ENCODE data around the gene GPR155. TPM values are rescaled to one million over a fixed set of nuclear protein-coding genes. Genes with fewer than 3 reads are reported as not detected.

GPR155 gene, protein sequence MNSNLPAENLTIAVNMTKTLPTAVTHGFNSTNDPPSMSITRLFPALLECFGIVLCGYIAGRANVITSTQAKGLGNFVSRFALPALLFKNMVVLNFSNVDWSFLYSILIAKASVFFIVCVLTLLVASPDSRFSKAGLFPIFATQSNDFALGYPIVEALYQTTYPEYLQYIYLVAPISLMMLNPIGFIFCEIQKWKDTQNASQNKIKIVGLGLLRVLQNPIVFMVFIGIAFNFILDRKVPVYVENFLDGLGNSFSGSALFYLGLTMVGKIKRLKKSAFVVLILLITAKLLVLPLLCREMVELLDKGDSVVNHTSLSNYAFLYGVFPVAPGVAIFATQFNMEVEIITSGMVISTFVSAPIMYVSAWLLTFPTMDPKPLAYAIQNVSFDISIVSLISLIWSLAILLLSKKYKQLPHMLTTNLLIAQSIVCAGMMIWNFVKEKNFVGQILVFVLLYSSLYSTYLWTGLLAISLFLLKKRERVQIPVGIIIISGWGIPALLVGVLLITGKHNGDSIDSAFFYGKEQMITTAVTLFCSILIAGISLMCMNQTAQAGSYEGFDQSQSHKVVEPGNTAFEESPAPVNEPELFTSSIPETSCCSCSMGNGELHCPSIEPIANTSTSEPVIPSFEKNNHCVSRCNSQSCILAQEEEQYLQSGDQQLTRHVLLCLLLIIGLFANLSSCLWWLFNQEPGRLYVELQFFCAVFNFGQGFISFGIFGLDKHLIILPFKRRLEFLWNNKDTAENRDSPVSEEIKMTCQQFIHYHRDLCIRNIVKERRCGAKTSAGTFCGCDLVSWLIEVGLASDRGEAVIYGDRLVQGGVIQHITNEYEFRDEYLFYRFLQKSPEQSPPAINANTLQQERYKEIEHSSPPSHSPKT
- 10 to 100 TPM; 12.4 to 25.2 (median 17.8) TPM for total RNA-seq
- total RNA-seq (2013): 20.5 TPM
- 9.1 to 195 (median 49.2) reads per million in 29 experiments for total RNA-seq

DNA sequence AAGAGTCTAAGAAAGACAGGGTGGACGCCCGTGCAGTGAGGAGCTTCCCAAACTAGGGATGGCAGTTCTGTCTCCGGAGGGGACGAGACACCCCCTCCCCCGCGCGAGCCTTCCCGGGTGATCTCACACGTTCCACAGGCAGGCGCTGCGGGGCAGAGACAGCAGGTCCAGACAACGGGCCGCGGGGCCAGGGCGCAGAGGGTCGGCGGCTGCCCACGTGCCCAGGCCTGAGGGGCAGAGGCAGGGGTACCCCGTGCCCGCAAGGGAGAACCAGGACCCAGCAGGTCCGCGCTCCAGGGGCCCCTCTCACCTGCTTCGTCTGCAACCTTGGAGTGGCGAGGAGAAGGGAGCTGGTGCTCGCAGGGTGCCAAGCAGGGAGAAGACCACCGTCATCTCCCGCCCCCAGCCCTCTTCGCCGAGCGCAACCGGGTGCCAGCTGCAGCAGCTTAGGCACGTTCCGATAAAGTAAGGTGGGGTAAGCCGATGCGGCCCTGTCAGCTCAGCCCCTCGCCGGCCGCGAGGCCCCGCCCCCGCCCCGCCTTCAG is at the start of gene GPR155:
Gene GPR155, minus strand, starts transcription at position 467 of the 545 bp plus-strand sequence. CDS start 5,073 bp downstream, outside the sequence.
- Mint-ChIP-seq H3K4me1 (peaks cover 63 to 77% (median 66%) of the 10 kb centered on the region in 3 donors), H3K27ac (peak within 1 kb of the TSS; percentile 95 to 97), H3K36me3 (peaks cover 14% of the 10 kb centered on the region), H3K9me3 (no peaks in the 10 kb centered on the region), H3K27me3 (no peaks in the 10 kb centered on the region), H3K4me3 (peak within 1 kb of the TSS; percentile 91 to 99 (median 98))
- CTCF ChIA-PET: interaction anchor here (1.0 to 4.7 kb wide), 4 partner anchors 24 to 111 kb away, joined by 3 to 28 read pairs (median 8); partner anchors contain the start of gene WIPF1 (in 1 of the 2)
- peak within 1 kb of the TSS; percentile 76 for H3K27ac ChIP-seq (ENCODE audit: low read length)
- peaks cover 34 to 36% of the 10 kb centered on the region in 2 experiments for H3K4me1 ChIP-seq (ENCODE audit: control insufficient read depth in 1 of 2, extremely low read depth in 1 of 2, insufficient read depth in 2 of 2, low read length in 2 of 2)
- DNase-seq: peak in 16 of 35 experiments; percentile 2 to 60 (median 21)
- ATAC-seq (replicated peaks in 1 of 4): peak; percentile 36 to 49 (median 46)
- under 1% methylated on average over 33 of the region's 42 CpGs for WGBS (ENCODE audit: insufficient coverage)
- H3K36me3 ChIP-seq (ENCODE audit: control insufficient read depth in 2 of 2, extremely low read depth in 1 of 2, insufficient read depth in 1 of 2, low read length in 1 of 2): peaks cover 2 to 11% of the 10 kb centered on the region in 2 donors
- H3K27me3 ChIP-seq (replicated peaks in 1 of 2; ENCODE audit: control insufficient read depth in 2 of 2, extremely low read depth in 1 of 2, insufficient read depth in 2 of 2, low read length in 1 of 2): no peaks in the 10 kb centered on the region
- H3K9me3 ChIP-seq: no peaks in the 10 kb centered on the region
- peak within 1 kb of the TSS; percentile 88 to 91 for H3K4me3 ChIP-seq (ENCODE audit: control insufficient read depth in 1 of 2, extremely low read depth in 1 of 2, low read length in 1 of 2)
- POLR2A ChIA-PET: interaction anchor here in 1 of 2 donors (0.5 kb wide), 1 partner anchor 16 kb away, joined by 3 read pairs; no protein-coding TSS in a partner anchor

DNA sequence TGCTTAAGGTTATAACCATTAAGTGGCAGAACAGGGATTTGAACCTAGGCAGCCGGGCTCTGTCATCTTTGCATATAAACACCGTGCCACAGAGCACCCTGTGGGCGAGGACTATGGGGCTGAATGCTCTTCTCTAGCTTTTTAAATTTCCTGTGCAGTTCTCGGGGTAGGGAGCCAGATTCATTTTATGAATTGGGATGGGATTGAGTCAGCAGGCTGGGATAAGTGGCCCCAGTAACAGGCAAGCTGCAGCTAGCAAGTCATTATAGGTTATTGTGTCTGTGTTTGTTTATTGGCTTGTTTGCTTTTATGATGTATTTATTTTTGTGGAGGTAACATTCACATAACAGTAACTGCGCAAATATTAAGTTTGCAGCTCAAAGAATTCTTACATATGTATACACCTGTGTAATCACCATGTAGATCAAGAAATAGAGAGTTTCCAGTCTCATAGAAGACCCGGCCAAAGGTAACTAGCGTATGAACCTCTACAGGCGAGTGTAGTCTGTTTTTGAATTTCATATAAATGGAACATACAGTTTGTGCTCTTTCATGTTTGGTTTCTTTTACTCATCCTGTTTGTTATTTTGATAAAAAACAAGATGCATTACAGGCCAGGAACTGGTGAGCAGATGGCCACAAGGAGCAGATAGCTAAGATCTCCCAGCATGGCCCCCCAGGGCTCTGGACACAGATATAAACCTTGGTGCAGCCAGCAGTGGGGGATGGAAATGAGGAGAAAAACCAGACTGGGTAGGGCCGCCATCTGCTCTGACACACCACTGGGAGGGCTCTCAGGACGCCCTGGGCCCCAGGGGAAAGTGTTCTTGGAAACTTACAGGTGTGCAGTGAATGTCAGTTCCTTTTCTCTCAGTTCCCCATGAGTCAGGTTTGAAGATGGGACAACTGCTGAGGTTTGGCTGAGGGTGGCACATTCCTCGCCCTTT is 49.2 kb upstream of the GPR155 start:
- no peak overlapping the region for H3K4me3 ChIP-seq (ENCODE audit: control insufficient read depth in 1 of 2, extremely low read depth in 1 of 2, low read length in 1 of 2)
- no peaks in the 10 kb centered on the region for H3K9me3 Mint-ChIP-seq
- ChIA-PET POLR2A (interaction anchor here in 1 of 2 donors (1.0 kb wide), 1 partner anchor 16 kb away, joined by 4 read pairs; no protein-coding TSS in a partner anchor), CTCF (interaction anchor here in 1 of 2 donors (0.6 kb wide), 1 partner anchor 161 kb away, joined by 3 read pairs; no protein-coding TSS in a partner anchor)
- H3K27ac Mint-ChIP-seq: no peak overlapping the region
- WGBS (ENCODE audit: insufficient coverage): 63% methylated on average over 3 of the region's 11 CpGs
- no peaks in the 10 kb centered on the region for H3K36me3 Mint-ChIP-seq
- H3K27ac ChIP-seq (ENCODE audit: low read length): no peak overlapping the region
- H3K9me3 ChIP-seq: no peaks in the 10 kb centered on the region
- DNase-seq (no peak), ATAC-seq (replicated peaks in 1 of 4) (no peak)
- H3K27me3 Mint-ChIP-seq: peaks cover 0 to 5% of the 10 kb centered on the region in 2 donors
- peaks cover 0 to 15% of the 10 kb centered on the region in 2 experiments for H3K27me3 ChIP-seq (replicated peaks in 1 of 2; ENCODE audit: control insufficient read depth in 2 of 2, extremely low read depth in 1 of 2, insufficient read depth in 2 of 2, low read length in 1 of 2)
- H3K36me3 ChIP-seq (ENCODE audit: control insufficient read depth in 2 of 2, extremely low read depth in 1 of 2, insufficient read depth in 1 of 2, low read length in 1 of 2): no peaks in the 10 kb centered on the region
- H3K4me1 ChIP-seq (ENCODE audit: control insufficient read depth in 1 of 2, extremely low read depth in 1 of 2, insufficient read depth in 2 of 2, low read length in 2 of 2): no peaks in the 10 kb centered on the region
- H3K4me1 Mint-ChIP-seq: peaks cover 1 to 6% (median 6%) of the 10 kb centered on the region in 3 donors
- H3K4me3 Mint-ChIP-seq: no peak overlapping the region

DNA sequence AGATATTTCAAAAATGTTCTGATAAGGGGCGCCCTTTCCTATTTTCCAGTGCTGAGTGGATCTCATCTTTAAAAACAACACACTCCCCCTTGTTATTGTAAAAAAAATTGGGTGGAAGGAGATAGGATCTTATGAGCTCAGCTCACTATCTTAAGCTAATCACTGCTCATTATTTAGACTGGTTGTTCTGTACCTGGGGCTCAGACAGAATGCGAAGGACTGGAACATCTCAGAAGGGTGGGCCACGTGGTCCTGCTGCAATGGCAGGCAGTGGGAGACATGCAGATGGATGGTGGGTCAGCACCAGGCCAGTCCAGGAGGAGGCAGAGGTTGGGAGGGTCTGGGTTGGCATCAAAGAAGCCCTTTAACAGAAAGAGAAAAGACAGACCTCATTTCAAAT is 48.3 kb upstream of the GPR155 start:
- ATAC-seq (replicated peaks in 1 of 4) (no peak), DNase-seq (no peak)
- no peaks in the 10 kb centered on the region for H3K9me3 Mint-ChIP-seq
- CTCF ChIA-PET: interaction anchor here in 1 of 2 donors (0.6 kb wide), 2 partner anchors 141 to 162 kb away, joined by 3 read pairs; no protein-coding TSS in a partner anchor
- no peak overlapping the region for H3K27ac Mint-ChIP-seq
- POLR2A ChIA-PET: interaction anchor here (0.6 to 1.0 kb wide), 2 partner anchors 15 to 74 kb away, joined by 3 to 4 read pairs; no protein-coding TSS in a partner anchor
- no peak overlapping the region for H3K4me3 Mint-ChIP-seq
- no peaks in the 10 kb centered on the region for H3K36me3 Mint-ChIP-seq
- 71% methylated on average over 2 of the region's 3 CpGs for WGBS (ENCODE audit: insufficient coverage)
- peaks cover 0 to 5% of the 10 kb centered on the region in 2 donors for H3K27me3 Mint-ChIP-seq
- H3K4me3 ChIP-seq (ENCODE audit: control insufficient read depth in 1 of 2, extremely low read depth in 1 of 2, low read length in 1 of 2): no peak overlapping the region
- no peaks in the 10 kb centered on the region for H3K9me3 ChIP-seq
- peaks cover 1 to 6% (median 6%) of the 10 kb centered on the region in 3 donors for H3K4me1 Mint-ChIP-seq
- H3K36me3 ChIP-seq (ENCODE audit: control insufficient read depth in 2 of 2, extremely low read depth in 1 of 2, insufficient read depth in 1 of 2, low read length in 1 of 2): no peaks in the 10 kb centered on the region
- H3K27ac ChIP-seq (ENCODE audit: low read length): no peak overlapping the region
- no peaks in the 10 kb centered on the region for H3K4me1 ChIP-seq (ENCODE audit: control insufficient read depth in 1 of 2, extremely low read depth in 1 of 2, insufficient read depth in 2 of 2, low read length in 2 of 2)
- peaks cover 0 to 15% of the 10 kb centered on the region in 2 experiments for H3K27me3 ChIP-seq (replicated peaks in 1 of 2; ENCODE audit: control insufficient read depth in 2 of 2, extremely low read depth in 1 of 2, insufficient read depth in 2 of 2, low read length in 1 of 2)

DNA sequence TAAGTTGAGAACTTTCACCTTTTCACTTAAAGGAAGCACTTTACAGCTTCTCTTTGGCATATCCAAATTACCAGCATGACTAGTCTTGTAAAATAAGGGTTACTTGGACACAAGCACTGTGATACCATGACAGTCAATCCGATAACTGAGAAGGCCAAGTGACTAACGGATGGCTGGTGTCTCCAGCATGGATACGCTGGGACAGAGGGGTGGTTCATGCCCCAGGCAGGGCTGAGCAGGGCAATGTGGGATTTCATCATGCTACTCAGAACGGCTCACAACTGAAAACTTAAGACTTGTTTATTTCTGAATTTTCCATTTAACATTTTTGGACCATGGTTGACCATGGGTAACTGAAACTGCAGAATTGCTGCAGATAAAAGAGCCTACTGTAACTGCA is 43.1 kb upstream of the GPR155 start:
- 94% methylated on average over 4 of the region's 4 CpGs for WGBS (ENCODE audit: insufficient coverage)
- ATAC-seq (replicated peaks in 1 of 4): no peak
- POLR2A ChIA-PET: no interaction called here

DNA sequence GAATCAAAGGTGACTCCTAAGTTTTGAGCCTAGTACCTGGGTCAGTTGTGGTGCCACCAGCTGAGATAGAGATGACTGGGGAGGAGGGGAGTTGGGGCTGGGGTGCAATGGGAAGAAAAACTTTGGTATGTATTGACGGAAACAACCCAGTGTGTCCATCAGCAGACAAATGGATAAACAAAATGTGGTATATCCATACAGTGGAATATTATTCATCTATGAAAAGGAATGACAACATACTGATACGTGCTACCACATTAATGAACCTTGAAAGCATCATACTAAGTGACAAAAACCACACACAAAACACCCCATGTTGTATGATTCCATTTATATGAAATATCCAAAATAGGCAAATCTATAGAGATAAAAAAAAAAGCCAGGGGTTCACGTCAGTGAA is 41.1 kb upstream of the GPR155 start:
- Mint-ChIP-seq H3K27ac (no peak overlapping the region), H3K9me3 (peaks cover 0 to 5% (median 0%) of the 10 kb centered on the region in 3 donors), H3K27me3 (no peaks in the 10 kb centered on the region), H3K4me3 (no peak overlapping the region), H3K4me1 (peaks cover 9 to 13% (median 13%) of the 10 kb centered on the region in 3 donors), H3K36me3 (peaks cover 24% of the 10 kb centered on the region)
- DNase-seq (no peak), ATAC-seq (replicated peaks in 1 of 4) (no peak)
- Histone ChIP-seq H3K4me1 (ENCODE audit: control insufficient read depth in 1 of 2, extremely low read depth in 1 of 2, insufficient read depth in 2 of 2, low read length in 2 of 2) (no peaks in the 10 kb centered on the region), H3K9me3 (no peaks in the 10 kb centered on the region), H3K4me3 (ENCODE audit: control insufficient read depth in 1 of 2, extremely low read depth in 1 of 2, low read length in 1 of 2) (no peak overlapping the region), H3K36me3 (ENCODE audit: control insufficient read depth in 2 of 2, extremely low read depth in 1 of 2, insufficient read depth in 1 of 2, low read length in 1 of 2) (peaks cover 0 to 5% of the 10 kb centered on the region in 2 donors), H3K27me3 (replicated peaks in 1 of 2; ENCODE audit: control insufficient read depth in 2 of 2, extremely low read depth in 1 of 2, insufficient read depth in 2 of 2, low read length in 1 of 2) (no peaks in the 10 kb centered on the region), H3K27ac (ENCODE audit: low read length) (no peak overlapping the region)
- ChIA-PET CTCF (interaction anchor here in 1 of 2 donors (0.6 kb wide), 1 partner anchor 160 kb away, joined by 3 read pairs; no protein-coding TSS in a partner anchor), POLR2A (no interaction called here)
- no CpG with 5 or more reads among the region's 3 CpGs for WGBS (ENCODE audit: insufficient coverage)

More for the DNA sequence above, 43.1 kb upstream of the GPR155 start:
- Histone ChIP-seq H3K4me3 (ENCODE audit: control insufficient read depth in 1 of 2, extremely low read depth in 1 of 2, low read length in 1 of 2) (no peak overlapping the region), H3K27ac (ENCODE audit: low read length) (no peak overlapping the region), H3K27me3 (replicated peaks in 1 of 2; ENCODE audit: control insufficient read depth in 2 of 2, extremely low read depth in 1 of 2, insufficient read depth in 2 of 2, low read length in 1 of 2) (peaks cover 0 to 5% of the 10 kb centered on the region in 2 experiments), H3K4me1 (ENCODE audit: control insufficient read depth in 1 of 2, extremely low read depth in 1 of 2, insufficient read depth in 2 of 2, low read length in 2 of 2) (no peaks in the 10 kb centered on the region), H3K9me3 (no peaks in the 10 kb centered on the region), H3K36me3 (ENCODE audit: control insufficient read depth in 2 of 2, extremely low read depth in 1 of 2, insufficient read depth in 1 of 2, low read length in 1 of 2) (peaks cover 0 to 5% of the 10 kb centered on the region in 2 donors)
- Mint-ChIP-seq H3K27ac (no peak overlapping the region), H3K27me3 (no peaks in the 10 kb centered on the region), H3K4me1 (peaks cover under 1 to 1% (median 1%) of the 10 kb centered on the region in 3 donors), H3K4me3 (no peak overlapping the region), H3K36me3 (peaks cover 19% of the 10 kb centered on the region), H3K9me3 (peaks cover 0 to 5% (median 0%) of the 10 kb centered on the region in 3 donors)
- no peak for DNase-seq
- CTCF ChIA-PET: no interaction called here
